Breast epithelium (tissue), 4 donors: ENCODE results near the gene DIP2B. TPM values are rescaled to one million over a fixed set of nuclear protein-coding genes. Genes with fewer than 3 reads are reported as not detected.

Experiments
- DNase-seq, 2 donors: peaks; one replicate each; pipeline ENCODE4 v3.0.0-alpha.2; 2019; ENCODE audit warnings: low spot score in 2 of 2
- H3K27ac ChIP-seq, 2 donors: fragments of 200-600 bp; sonication (generic) in 1 of 2; one replicate each; pipeline ENCODE4 v1.5.1; 2016 to 2019; ENCODE audit warnings: mild to moderate bottlenecking in 1 of 2
- H3K27me3 ChIP-seq, 2 donors: fragments of 200-600 bp; sonication (generic) in 1 of 2; one replicate each; pipeline versions ENCODE4 v1.5.1 to v1.6.0; 2017 to 2019; ENCODE audit warnings: control low read depth in 1 of 2, mild to moderate bottlenecking in 1 of 2
- H3K36me3 ChIP-seq: fragments of 200-600 bp; one replicate; pipeline ENCODE4 v1.5.1; 2019
- H3K4me1 ChIP-seq, 2 donors: fragments of 200-600 bp; sonication (generic); one replicate each; pipeline ENCODE4 v1.5.1; 2016 to 2019; ENCODE audit warnings: control low read depth in 1 of 2
- H3K4me3 ChIP-seq, 3 donors: fragments of 200-600 bp; sonication (generic); 1 replicate in 2 of 3; 2 replicates in 1 of 3; pipeline ENCODE4 v1.5.1; 2016 to 2019; ENCODE audit warnings: mild to moderate bottlenecking in 3 of 3, moderate library complexity in 2 of 3
- H3K9me3 ChIP-seq, 2 donors: fragments of 200-600 bp; sonication (generic) in 1 of 2; one replicate each; pipeline ENCODE4 v1.5.1; 2016 to 2019; ENCODE audit warnings: control low read depth in 1 of 2
- CTCF ChIP-seq, 3 donors: fragments of 450-650 bp; IDR thresholded peaks; one replicate each; pipeline ENCODE4 v1.5.1; 2016 to 2017; ENCODE audit warnings: antibody characterized with exemption in 3 of 3, mild to moderate bottlenecking in 3 of 3, moderate library complexity in 3 of 3
- POLR2A ChIP-seq: fragments of 450-650 bp; IDR thresholded peaks from one replicate; pipeline ENCODE4 v1.6.1; 2016; ENCODE audit warnings: antibody characterized with exemption, mild to moderate bottlenecking, moderate library complexity
- POLR2AphosphoS5 ChIP-seq, 3 donors: sonication (generic); formaldehyde crosslinking; IDR thresholded peaks; one replicate each; pipeline ENCODE4 v1.6.1; 2017; ENCODE audit warnings: antibody characterized with exemption in 3 of 3
- intact Hi-C: fragments of 100-400 bp; cut with DNase I; formaldehyde crosslinking; loops from one replicate; pipeline ENCODE4 v1.15.1; 2023; ENCODE audit warnings: low total_unique reads
- total RNA-seq, 3 donors: library from RNA; depleted of rRNA; stranded (reverse); fragments of >200 nt; gene quantifications; one replicate each; pipeline ENCODE4 v1.1.0, GENCODE V29; 2016

The DIP2B gene
- total RNA-seq, 3 donors from 2014 or later: 26.6 to 44.8 (median 33.4) TPM

- TF ChIP-seq CTCF (IDR thresholded peaks at IDR 0.05) (no peak), POLR2A (no peak), POLR2AphosphoS5 (IDR thresholded peaks at IDR 0.05) (no peak)
- Histone ChIP-seq H3K27ac (no peak overlapping the region), H3K27me3 (no peaks in the 10 kb centered on the region), H3K36me3 (no peaks in the 10 kb centered on the region), H3K4me1 (no peaks in the 10 kb centered on the region), H3K9me3 (no peaks in the 10 kb centered on the region), H3K4me3 (no peak overlapping the region)
- intact Hi-C loops: no loop called here
- DNase-seq: no peak
These were observed 191.2 kb downstream of the DIP2B start for GRCh38 chr12:50695961-50696360.

GRCh38 chr12:50696931-50697330 lies 192.1 kb downstream of the DIP2B start:
- TF ChIP-seq POLR2AphosphoS5 (IDR thresholded peaks at IDR 0.05) (no peak), CTCF (IDR thresholded peaks at IDR 0.05) (no peak), POLR2A (no peak)
- Histone ChIP-seq H3K27me3 (no peaks in the 10 kb centered on the region), H3K36me3 (no peaks in the 10 kb centered on the region), H3K9me3 (no peaks in the 10 kb centered on the region), H3K27ac (no peak overlapping the region), H3K4me1 (no peaks in the 10 kb centered on the region), H3K4me3 (no peak overlapping the region)
- intact Hi-C loops: no loop called here
- DNase-seq: no peak

GRCh38 chr12:50699154-50699553 lies 194.4 kb downstream of the DIP2B start:
- intact Hi-C loops: no loop called here
- no peak for DNase-seq
- H3K36me3 ChIP-seq: no peaks in the 10 kb centered on the region
- no peaks in the 10 kb centered on the region for H3K9me3 ChIP-seq
- no peak for TF ChIP-seq CTCF (IDR thresholded peaks at IDR 0.05)
- no peak for TF ChIP-seq POLR2A
- TF ChIP-seq POLR2AphosphoS5 (IDR thresholded peaks at IDR 0.05): no peak
- no peak overlapping the region for H3K4me3 ChIP-seq
- no peak overlapping the region for H3K27ac ChIP-seq
- no peaks in the 10 kb centered on the region for H3K27me3 ChIP-seq
- no peaks in the 10 kb centered on the region for H3K4me1 ChIP-seq

- H3K4me1 ChIP-seq: no peaks in the 10 kb centered on the region
- no peak for DNase-seq
- H3K27me3 ChIP-seq: no peaks in the 10 kb centered on the region
- H3K9me3 ChIP-seq: no peaks in the 10 kb centered on the region
- intact Hi-C loops: no loop called here
- peaks cover 2% of the 10 kb centered on the region for H3K36me3 ChIP-seq
- H3K27ac ChIP-seq: no peak overlapping the region
- TF ChIP-seq POLR2A (no peak), CTCF (IDR thresholded peaks at IDR 0.05) (no peak), POLR2AphosphoS5 (IDR thresholded peaks at IDR 0.05) (no peak)
- H3K4me3 ChIP-seq: no peak overlapping the region
These were observed 195.2 kb downstream of the DIP2B start for GRCh38 chr12:50699940-50700339.

GRCh38 chr12:50706606-50707005 lies 201.8 kb downstream of the DIP2B start:
- peaks cover 12% of the 10 kb centered on the region for H3K36me3 ChIP-seq
- TF ChIP-seq CTCF (IDR thresholded peaks at IDR 0.05) (no peak), POLR2A (no peak), POLR2AphosphoS5 (IDR thresholded peaks at IDR 0.05) (no peak)
- H3K4me1 ChIP-seq: no peaks in the 10 kb centered on the region
- intact Hi-C loops: no loop called here
- H3K27me3 ChIP-seq: no peaks in the 10 kb centered on the region
- no peak overlapping the region for H3K27ac ChIP-seq
- H3K4me3 ChIP-seq: no peak overlapping the region
- H3K9me3 ChIP-seq: no peaks in the 10 kb centered on the region
- no peak for DNase-seq
